Chondrocyte (in vitro differentiated cells): Measurements from ENCODE around the gene GLB1L3. TPM values are rescaled to one million over a fixed set of nuclear protein-coding genes. Genes with fewer than 3 reads are reported as not detected.

Experiments
- DNase-seq: peaks from one replicate; pipeline ENCODE4 v3.0.0; 2021; ENCODE audit warnings: mixed read lengths, low spot score
- H3K27ac Mint-ChIP-seq: one replicate; pipeline ENCODE4 v1.8.0; 2021; ENCODE audit warnings: mild to moderate bottlenecking, moderate library complexity, mixed read lengths; ENCODE audit not compliant: unreplicated experiment
- H3K27me3 Mint-ChIP-seq: 2 replicates; pipeline ENCODE4 v1.8.0; 2021; ENCODE audit warnings: low read depth, mixed read lengths
- H3K36me3 Mint-ChIP-seq: 2 replicates; pipeline ENCODE4 v1.8.0; 2021; ENCODE audit warnings: low read depth, mixed read lengths
- H3K4me1 Mint-ChIP-seq: 2 replicates; pipeline ENCODE4 v1.8.0; 2021; ENCODE audit warnings: low read depth, mild to moderate bottlenecking, mixed read lengths
- H3K4me3 Mint-ChIP-seq: one replicate; pipeline ENCODE4 v1.8.0; 2021; ENCODE audit warnings: mild to moderate bottlenecking, moderate library complexity, mixed read lengths; ENCODE audit not compliant: unreplicated experiment
- H3K9me3 Mint-ChIP-seq: 2 replicates; pipeline ENCODE4 v1.8.0; 2021; ENCODE audit warnings: low read depth, mixed read lengths
- CTCF ChIP-seq: fragments of 200-600 bp; sonication (generic); IDR thresholded peaks from 2 replicates; pipeline ENCODE4 v1.5.0; 2021; ENCODE audit warnings: antibody characterized with exemption, mild to moderate bottlenecking, moderate library complexity
- total RNA-seq: library from RNA; stranded (reverse); gene quantifications from 3 replicates; pipeline ENCODE4 v1.2.1, GENCODE V29; 2021

GLB1L3 gene
- total RNA-seq, 1 donor from 2014 or later: not detected

- no peak for DNase-seq
- no peak overlapping the region for H3K4me3 Mint-ChIP-seq
- H3K27ac Mint-ChIP-seq: no peak overlapping the region
- H3K9me3 Mint-ChIP-seq: no peaks in the 10 kb centered on the region
- no peaks in the 10 kb centered on the region for H3K27me3 Mint-ChIP-seq
- H3K36me3 Mint-ChIP-seq: peaks cover 23% of the 10 kb centered on the region
- TF ChIP-seq CTCF: peak; percentile 71
- no peaks in the 10 kb centered on the region for H3K4me1 Mint-ChIP-seq
Observed at GRCh38 chr11:134244593-134244992, 31.6 kb upstream of the GLB1L3 start.

GRCh38 chr11:134245434-134245833, 30.7 kb upstream of the GLB1L3 start:
- no peaks in the 10 kb centered on the region for H3K27me3 Mint-ChIP-seq
- no peaks in the 10 kb centered on the region for H3K9me3 Mint-ChIP-seq
- TF ChIP-seq CTCF: no peak
- peaks cover 19% of the 10 kb centered on the region for H3K36me3 Mint-ChIP-seq
- no peak for DNase-seq
- H3K4me3 Mint-ChIP-seq: no peak overlapping the region
- H3K4me1 Mint-ChIP-seq: no peaks in the 10 kb centered on the region
- no peak overlapping the region for H3K27ac Mint-ChIP-seq

GRCh38 chr11:134246100-134246499, 30.1 kb upstream of the GLB1L3 start:
- H3K36me3 Mint-ChIP-seq: peaks cover 19% of the 10 kb centered on the region
- TF ChIP-seq CTCF: no peak
- H3K27ac Mint-ChIP-seq: no peak overlapping the region

GRCh38 chr11:134246678-134247077, 29.5 kb upstream of the GLB1L3 start:
- Mint-ChIP-seq H3K27me3 (no peaks in the 10 kb centered on the region), H3K4me1 (peaks cover under 1% of the 10 kb centered on the region), H3K27ac (peak overlapping the region; percentile 49), H3K4me3 (no peak overlapping the region), H3K36me3 (peaks cover 19% of the 10 kb centered on the region), H3K9me3 (no peaks in the 10 kb centered on the region)
- TF ChIP-seq CTCF: no peak
- no peak for DNase-seq

More at GRCh38 chr11:134246100-134246499, 30.1 kb upstream of the GLB1L3 start:
- no peak overlapping the region for H3K4me3 Mint-ChIP-seq
- H3K4me1 Mint-ChIP-seq: no peaks in the 10 kb centered on the region
- DNase-seq: no peak
- H3K27me3 Mint-ChIP-seq: no peaks in the 10 kb centered on the region
- no peaks in the 10 kb centered on the region for H3K9me3 Mint-ChIP-seq

GRCh38 chr11:134248910-134249480, 27.2 kb upstream of the GLB1L3 start:
- H3K4me1 Mint-ChIP-seq: peaks cover 14% of the 10 kb centered on the region

More at GRCh38 chr11:134248910-134249480, 27.2 kb upstream of the GLB1L3 start:
- no peaks in the 10 kb centered on the region for H3K9me3 Mint-ChIP-seq
- DNase-seq: no peak
- no peak for TF ChIP-seq CTCF
- no peaks in the 10 kb centered on the region for H3K27me3 Mint-ChIP-seq
- H3K36me3 Mint-ChIP-seq: peaks cover 9% of the 10 kb centered on the region
- H3K27ac Mint-ChIP-seq: no peak overlapping the region
- no peak overlapping the region for H3K4me3 Mint-ChIP-seq
